GOT3 (cell line): ENCODE data around the gene DLG2.
"Not testable (repeated sequence)": the region's sequence is repeated elsewhere in the genome, so short reads cannot be mapped to it uniquely, and the experiment has no call there.

Source experiments
- DNase-seq: peaks from one replicate; lab custom pipeline; 2025; ENCODE audit warnings: mixed read lengths; lab: John Stamatoyannopoulos, UW

The DLG2 gene

DNA sequence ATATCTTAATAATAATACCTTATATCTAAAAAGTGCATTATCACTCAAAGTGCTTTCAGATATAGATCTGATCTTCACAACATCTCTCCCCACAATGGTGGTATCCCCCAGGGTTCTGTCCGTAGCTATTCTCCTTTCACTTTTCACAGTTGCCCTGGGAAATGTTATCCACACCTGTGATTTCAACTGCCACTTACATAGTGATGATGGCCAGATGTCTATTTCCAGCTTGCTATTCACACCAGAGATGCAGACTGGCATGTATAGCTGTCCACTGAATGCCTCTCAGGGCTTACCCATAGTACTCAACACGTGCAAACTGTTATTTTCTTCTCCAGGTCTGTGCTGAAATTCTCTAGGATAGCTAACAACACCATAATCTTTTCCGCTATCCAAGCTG is 724.7 kb downstream of the DLG2 start:
- no peak for DNase-seq

- no peak for DNase-seq
Measured at GRCh38 chr11:84901991-84902390, 725.2 kb downstream of the DLG2 start.

- no peak for DNase-seq
Measured at GRCh38 chr11:84899740-84900139, 727.4 kb downstream of the DLG2 start.

DNA sequence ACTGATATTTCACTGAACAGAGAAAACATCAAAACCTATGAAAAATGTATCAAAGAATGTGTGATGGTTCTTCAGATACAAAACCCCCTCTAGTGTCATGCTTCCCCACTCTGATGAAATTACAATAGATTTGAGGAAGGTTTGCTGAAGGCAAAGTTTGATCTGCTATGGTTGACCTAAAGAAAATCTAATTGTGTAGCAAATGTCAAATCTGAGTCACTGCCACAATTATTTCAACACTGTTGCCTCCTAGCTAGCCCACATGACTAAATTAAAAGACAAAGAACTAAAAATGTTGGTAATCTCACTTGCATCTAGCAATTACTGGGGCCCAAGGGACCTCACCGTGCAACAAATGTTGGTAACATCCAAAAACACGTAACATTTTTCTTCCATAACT is 728.0 kb downstream of the DLG2 start:
- DNase-seq, result no peak

DNA sequence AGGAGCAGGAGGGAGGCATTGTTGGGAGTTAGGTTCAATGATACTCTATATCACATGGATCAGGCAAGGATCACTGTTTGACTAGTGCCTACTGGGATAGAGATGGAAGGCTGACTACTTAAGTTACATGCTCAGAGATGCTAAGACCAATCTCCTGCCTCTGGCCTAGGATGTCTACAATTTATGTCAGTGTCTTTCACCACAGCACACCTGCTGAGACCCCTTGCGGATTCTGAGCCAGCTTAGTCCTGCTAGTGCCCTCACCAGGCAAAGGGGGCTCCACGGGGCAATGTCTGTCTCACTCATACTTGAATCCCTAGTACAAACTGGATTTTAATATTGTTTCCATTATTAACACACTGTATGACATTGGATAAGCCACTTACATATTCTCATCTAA is 732.5 kb downstream of the DLG2 start:
- DNase-seq, result no peak

- DNase-seq, result no peak
Measured at GRCh38 chr11:84890676-84891075, 736.5 kb downstream of the DLG2 start.

- DNase-seq, result no peak
Measured at GRCh38 chr11:84889556-84889955, 737.6 kb downstream of the DLG2 start.

DNA sequence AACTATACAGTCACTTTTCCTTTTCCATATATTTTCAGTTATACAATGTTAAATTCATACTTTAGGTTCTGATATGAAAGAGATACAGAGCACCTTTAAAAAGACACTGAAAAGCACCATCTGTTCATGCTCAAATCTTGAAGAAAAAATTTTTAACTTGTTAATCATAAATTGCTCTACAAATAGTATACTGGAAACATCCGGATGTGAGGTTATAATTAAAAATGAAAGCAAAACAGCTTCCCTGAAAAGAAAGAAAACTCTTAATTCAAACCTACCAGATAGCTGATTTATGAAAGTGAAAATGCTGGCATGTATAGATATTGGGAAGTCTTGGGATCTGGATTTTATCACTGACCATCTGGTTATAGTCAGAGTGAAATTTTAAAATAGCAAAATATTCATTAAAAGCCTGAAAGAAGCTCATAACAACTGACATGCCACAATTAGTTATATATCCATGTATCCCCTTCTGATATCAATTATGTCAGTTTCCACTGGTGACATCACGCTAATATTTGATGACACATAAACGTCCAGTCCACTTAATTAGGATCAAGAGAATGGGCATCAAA is 740.0 kb downstream of the DLG2 start:
- DNase-seq, result no peak

- DNase-seq, result no peak
Measured at GRCh38 chr11:84886344-84886743, 740.8 kb downstream of the DLG2 start.

DNA sequence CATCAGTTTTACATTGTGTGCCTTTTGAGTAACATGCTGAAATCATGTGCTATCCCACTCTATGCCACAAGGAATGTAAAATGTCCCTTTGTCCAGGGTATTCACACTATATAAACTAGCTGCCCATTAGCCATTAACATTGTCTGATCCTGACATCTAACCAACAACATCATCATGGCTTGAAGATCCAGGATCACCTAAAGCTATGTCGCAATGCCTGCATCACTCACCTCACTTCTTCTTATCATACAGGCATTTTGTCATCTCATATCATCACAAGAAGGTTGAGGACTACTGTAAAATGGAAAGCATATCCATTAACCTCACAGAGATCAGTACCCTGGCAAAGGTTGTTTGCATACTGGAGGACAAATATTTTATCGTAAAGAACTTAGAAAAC is 742.3 kb downstream of the DLG2 start:
- DNase-seq, result no peak

DNA sequence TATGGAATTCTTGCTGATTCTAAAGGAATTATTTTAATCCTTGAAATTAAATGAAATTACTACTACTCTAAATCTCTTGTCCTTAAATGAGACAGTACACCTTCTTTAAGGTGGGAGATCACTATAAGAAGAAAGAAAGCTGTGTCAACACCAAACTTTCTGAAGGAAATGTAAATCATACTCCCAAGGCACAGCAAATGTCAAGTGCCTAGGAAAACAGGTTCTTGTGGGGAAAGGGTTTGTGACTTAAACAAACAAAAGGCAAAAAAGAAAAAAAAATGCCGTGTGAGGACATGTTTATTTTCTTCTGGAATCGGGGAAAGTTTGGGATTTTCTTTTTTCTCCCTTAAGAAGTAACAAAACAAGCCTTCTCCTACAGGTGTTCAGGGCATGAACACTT is 745.1 kb downstream of the DLG2 start:
- no peak for DNase-seq

GRCh38 chr11:84871116-84871515 is 756.0 kb downstream of the DLG2 start:
- DNase-seq, result no peak

GRCh38 chr11:84870486-84870885 is 756.7 kb downstream of the DLG2 start:
- no peak for DNase-seq

- DNase-seq, result no peak
Measured at GRCh38 chr11:84866922-84867321, 760.2 kb downstream of the DLG2 start.

DNA sequence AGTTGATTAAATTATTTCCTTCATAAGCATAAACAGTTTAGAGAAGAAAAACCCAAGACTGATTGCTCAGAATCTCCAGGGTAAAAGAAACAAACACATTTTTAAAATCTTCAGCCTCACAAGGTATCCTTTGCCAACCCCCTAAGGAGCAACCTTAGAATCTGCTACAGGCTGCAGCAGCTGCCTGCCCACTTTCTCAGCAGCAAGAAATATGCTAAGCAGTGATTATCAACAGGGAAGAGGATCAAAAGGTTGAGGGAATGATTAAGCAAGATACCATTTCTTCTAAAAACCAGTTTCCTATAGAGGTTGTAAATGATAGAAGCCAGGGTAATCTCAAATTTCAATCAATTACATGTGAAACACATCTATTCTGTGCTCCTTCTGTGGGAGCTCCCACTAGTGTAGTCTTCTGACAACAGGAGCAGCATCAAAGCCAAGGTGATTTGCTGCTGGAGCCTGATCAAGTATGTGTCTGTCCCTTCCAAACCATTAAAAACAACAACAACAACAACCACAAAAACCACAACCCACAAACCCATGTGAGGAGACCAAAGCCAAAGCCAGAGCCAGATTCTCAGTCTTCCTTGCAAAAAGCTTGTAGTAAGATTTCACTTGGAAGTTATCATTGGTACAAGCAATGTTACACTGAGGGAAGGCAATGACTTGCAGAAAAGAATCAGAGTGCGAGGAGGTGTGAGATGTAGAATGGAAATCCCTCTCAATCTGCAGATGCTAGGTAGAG is 761.2 kb downstream of the DLG2 start:
- no peak for DNase-seq

GRCh38 chr11:84865257-84865656 is 761.9 kb downstream of the DLG2 start:
- DNase-seq, result no peak

GRCh38 chr11:84857746-84858145 is 769.4 kb downstream of the DLG2 start:
- DNase-seq, result no peak

- no peak for DNase-seq
Measured at GRCh38 chr11:84855508-84856245, 771.5 kb downstream of the DLG2 start.

DNA sequence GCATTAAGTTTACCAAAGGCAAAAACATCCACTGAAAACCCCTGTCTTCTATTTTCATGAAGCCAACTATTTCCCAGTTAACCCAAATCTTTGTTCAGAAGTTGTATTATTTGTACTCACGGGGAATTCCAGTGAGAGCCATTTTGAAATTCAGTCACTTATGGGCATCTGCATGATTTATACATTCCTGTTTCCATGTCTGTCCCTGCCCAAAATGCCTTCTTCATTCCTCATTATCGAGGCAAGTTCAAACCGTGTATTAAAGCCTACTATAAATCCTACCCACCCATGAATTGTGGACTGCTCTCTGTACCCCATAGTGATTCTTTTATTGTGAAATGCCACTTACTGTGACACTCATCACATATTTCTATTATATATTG is 772.7 kb downstream of the DLG2 start:
- no peak for DNase-seq

GRCh38 chr11:84853841-84854497 is 773.2 kb downstream of the DLG2 start:
- DNase-seq, result no peak

GRCh38 chr11:84847842-84848241 is 779.3 kb downstream of the DLG2 start:
- no peak for DNase-seq

- DNase-seq, result not testable (repeated sequence)
Measured at GRCh38 chr11:84840201-84840600, 786.9 kb downstream of the DLG2 start.
